ENCODE measurements around the gene GPR173. TPM values are rescaled to one million over a fixed set of nuclear protein-coding genes. Genes with fewer than 3 reads are reported as not detected.

GPR173 gene
- total RNA-seq, 1 experiment from 2014 or later: 5.3 TPM

- no peaks in the 10 kb centered on the region for H3K27me3 ChIP-seq (replicated peaks; ENCODE audit: insufficient read depth, low read depth, low read length, poor library complexity)
- no peaks in the 10 kb centered on the region for H3K9me3 ChIP-seq (ENCODE audit: low read depth, low read length, poor library complexity, severe bottlenecking)
- CTCF ChIA-PET: no interaction called here
- no TSS peak for BruUV-seq (replicated peaks)
- no peak for DNase-seq (ENCODE audit: low spot score)
- no peaks in the 10 kb centered on the region for H3K36me3 ChIP-seq (ENCODE audit: insufficient read depth, low read length, poor library complexity, severe bottlenecking)
- no peak overlapping the region for H3K27ac ChIP-seq (ENCODE audit: low read depth, low read length, poor library complexity, severe bottlenecking)
- H3K4me3 ChIP-seq (ENCODE audit: low read depth, low read length, poor library complexity, severe bottlenecking): no peak overlapping the region
- intact Hi-C loops (cut with micrococcal nuclease; ENCODE audit: unreplicated experiment): no loop called here
- no peaks in the 10 kb centered on the region for H3K4me1 ChIP-seq (ENCODE audit: insufficient read depth, low read length, poor library complexity, severe bottlenecking)
- POLR2A ChIA-PET (ENCODE audit: low non-redundant PET): no interaction called here
- TF ChIP-seq CTCF (conservative IDR thresholded peaks at IDR 0.05; ENCODE audit: low read depth, low read length) (no peak), EZH2 (IDR thresholded peaks at IDR 0.05; ENCODE audit: borderline replicate concordance, low read depth, low read length, poor library complexity, severe bottlenecking) (no peak)
Measured at GRCh38 chrX:53065104-53065503, 16.5 kb downstream of the GPR173 start.

- TF ChIP-seq EZH2 (IDR thresholded peaks at IDR 0.05; ENCODE audit: borderline replicate concordance, low read depth, low read length, poor library complexity, severe bottlenecking): no peak
- no peak for TF ChIP-seq CTCF (conservative IDR thresholded peaks at IDR 0.05; ENCODE audit: low read depth, low read length)
- H3K4me1 ChIP-seq (ENCODE audit: insufficient read depth, low read length, poor library complexity, severe bottlenecking): no peaks in the 10 kb centered on the region
- no peaks in the 10 kb centered on the region for H3K27me3 ChIP-seq (replicated peaks; ENCODE audit: insufficient read depth, low read depth, low read length, poor library complexity)
- no peak for DNase-seq (ENCODE audit: low spot score)
- ChIA-PET CTCF (no interaction called here), POLR2A (ENCODE audit: low non-redundant PET) (no interaction called here)
- H3K27ac ChIP-seq (ENCODE audit: low read depth, low read length, poor library complexity, severe bottlenecking): no peak overlapping the region
- BruUV-seq (replicated peaks): no TSS peak
- no peaks in the 10 kb centered on the region for H3K36me3 ChIP-seq (ENCODE audit: insufficient read depth, low read length, poor library complexity, severe bottlenecking)
- intact Hi-C loops (cut with micrococcal nuclease; ENCODE audit: unreplicated experiment): no loop called here
- no peaks in the 10 kb centered on the region for H3K9me3 ChIP-seq (ENCODE audit: low read depth, low read length, poor library complexity, severe bottlenecking)
- H3K4me3 ChIP-seq (ENCODE audit: low read depth, low read length, poor library complexity, severe bottlenecking): no peak overlapping the region
Measured at GRCh38 chrX:53071064-53071463, 22.5 kb downstream of the GPR173 start.

- no TSS peak for BruUV-seq (replicated peaks)
- Histone ChIP-seq H3K27ac (ENCODE audit: low read depth, low read length, poor library complexity, severe bottlenecking) (no peak overlapping the region), H3K4me1 (ENCODE audit: insufficient read depth, low read length, poor library complexity, severe bottlenecking) (no peaks in the 10 kb centered on the region), H3K9me3 (ENCODE audit: low read depth, low read length, poor library complexity, severe bottlenecking) (no peaks in the 10 kb centered on the region), H3K27me3 (replicated peaks; ENCODE audit: insufficient read depth, low read depth, low read length, poor library complexity) (no peaks in the 10 kb centered on the region), H3K4me3 (ENCODE audit: low read depth, low read length, poor library complexity, severe bottlenecking) (peak overlapping the region; percentile 54), H3K36me3 (ENCODE audit: insufficient read depth, low read length, poor library complexity, severe bottlenecking) (no peaks in the 10 kb centered on the region)
- intact Hi-C loops (cut with micrococcal nuclease; ENCODE audit: unreplicated experiment): loop anchor here (1.0 kb wide), 1 partner anchor 17 kb away; no protein-coding TSS in a partner anchor
- peak; percentile 81 for DNase-seq (ENCODE audit: low spot score)
- CTCF ChIA-PET: interaction anchor here (0.7 kb wide), 1 partner anchor 420 kb away, joined by 6 read pairs; no protein-coding TSS in a partner anchor
- POLR2A ChIA-PET (ENCODE audit: low non-redundant PET): interaction anchor here (0.6 kb wide), 1 partner anchor 850 kb away, joined by 4 read pairs; no protein-coding TSS in a partner anchor
- no peak for TF ChIP-seq EZH2 (IDR thresholded peaks at IDR 0.05; ENCODE audit: borderline replicate concordance, low read depth, low read length, poor library complexity, severe bottlenecking)
- peak; percentile 79 for TF ChIP-seq CTCF (conservative IDR thresholded peaks at IDR 0.05; ENCODE audit: low read depth, low read length)
Measured at GRCh38 chrX:53071604-53072417, 23.2 kb downstream of the GPR173 start.
